NCI-H2227 (cell line): Measurements from ENCODE around the gene LTK.

Source experiments
- DNase-seq: peaks from one replicate; lab custom pipeline; 2025; ENCODE audit not compliant: unreplicated experiment; lab: John Stamatoyannopoulos, UW

The LTK gene

GRCh38 chr15:41499109-41499851 is 14.3 kb downstream of the LTK start:
- DNase-seq = no peak

- no peak for DNase-seq
These were observed 15.0 kb downstream of the LTK start for GRCh38 chr15:41498657-41499056.

- DNase-seq = no peak
These were observed 17.7 kb downstream of the LTK start for GRCh38 chr15:41495736-41496599.

- no peak for DNase-seq
These were observed 18.5 kb downstream of the LTK start for GRCh38 chr15:41494922-41495735.

GRCh38 chr15:41494190-41494921 is 19.3 kb downstream of the LTK start:
- DNase-seq = peak; percentile 23

- no peak for DNase-seq
These were observed 19.8 kb downstream of the LTK start for GRCh38 chr15:41493902-41494189.

GRCh38 chr15:41493205-41493901 is 20.3 kb downstream of the LTK start, which contains the start of gene ITPKA:
TSS of gene ITPKA (plus strand) at chr15:41493874. CDS start at chr15:41493928, 54 bp downstream.
- peak; percentile 77 for DNase-seq

- DNase-seq = peak; percentile 16
These were observed 20.9 kb downstream of the LTK start for GRCh38 chr15:41492597-41493204.

GRCh38 chr15:41491889-41492288 is 21.7 kb downstream of the LTK start:
- no peak for DNase-seq

GRCh38 chr15:41490355-41490754 is 23.3 kb downstream of the LTK start:
- DNase-seq = no peak

- no peak for DNase-seq
These were observed 24.0 kb downstream of the LTK start for GRCh38 chr15:41489641-41490040.

- DNase-seq = no peak
These were observed 25.8 kb downstream of the LTK start for GRCh38 chr15:41487802-41488201.

GRCh38 chr15:41487381-41487780 is 26.2 kb downstream of the LTK start:
- no peak for DNase-seq

- no peak for DNase-seq
These were observed 27.3 kb downstream of the LTK start for GRCh38 chr15:41486286-41486685.

GRCh38 chr15:41484937-41485625 is 28.5 kb downstream of the LTK start:
- no peak for DNase-seq

- no peak for DNase-seq
These were observed 30.1 kb downstream of the LTK start for GRCh38 chr15:41483519-41483918.

GRCh38 chr15:41483115-41483514 is 30.5 kb downstream of the LTK start:
- no peak for DNase-seq

GRCh38 chr15:41482110-41482877 is 31.3 kb downstream of the LTK start:
- no peak for DNase-seq
